HepG2 (cell line): Measurements from ENCODE around the gene VMO1. TPM values are rescaled to one million over a fixed set of nuclear protein-coding genes. Genes with fewer than 3 reads are reported as not detected.

Source experiments
- ATAC-seq: fragments of 200-7000 bp; cut with Tn5 transposase; 3 replicates; pipeline ENCODE4 v1.9.1; 2020; ENCODE audit warnings: mild to moderate bottlenecking, moderate library complexity
- BruUV-seq: library from RNA; stranded (reverse); fragments of 400-500 nt; replicated peaks from 2 replicates; lab custom pipeline; 2021; lab: Mats Ljungman, UMichigan
- CTCF ChIA-PET: fragments of 300-600 bp; formaldehyde crosslinking; extraction: SDS; loops from one replicate; lab custom pipeline; 2021; ENCODE audit warnings: low total read pairs, inconsistent platforms, low intra/inter-chr PET ratio; lab: Yijun Ruan, JAX
- POLR2A ChIA-PET: fragments of 350-600 bp; sonication (Branson Sonifier 250); formaldehyde crosslinking; loops from one replicate; lab custom pipeline; 2020; ENCODE audit warnings: antibody characterized with exemption, inconsistent platforms; lab: Yijun Ruan, JAX
- DNase-seq: peaks from one replicate; pipeline ENCODE4 v3.0.0-alpha.2; 2015; ENCODE audit warnings: low spot score
- FAIRE-seq: peaks from 3 replicates; lab custom pipeline; 2011; peaks lifted over from hg19 to GRCh38; lab: Jason Lieb, UNC
- H2AFZ ChIP-seq: one replicate; pipeline ENCODE4 v1.6.1; 2011; ENCODE audit warnings: low read length, inconsistent platforms
- H3K27ac ChIP-seq: fragments of 300-600 bp; 3 replicates; pipeline ENCODE4 v1.8.0; 2011; ENCODE audit warnings: mixed run types, mild to moderate bottlenecking, mixed read lengths, low read length, inconsistent platforms; ENCODE audit not compliant: insufficient read depth; ENCODE audit errors: extremely low read length
- H3K27me3 ChIP-seq, 2 experiments: fragments of 200-600 bp in 1 of 2; 2 replicates in 1 of 2; 3 replicates in 1 of 2; pipeline versions ENCODE4 v1.6.0 to v1.8.0; 2011; ENCODE audit warnings: low read length in 2 of 2, mild to moderate bottlenecking in 2 of 2, moderate library complexity in 2 of 2, inconsistent platforms in 1 of 2; ENCODE audit not compliant: insufficient read depth in 2 of 2, control insufficient read depth in 1 of 2
- H3K36me3 ChIP-seq, 2 experiments: fragments of 200-600 bp in 1 of 2; replicated peaks in 1 of 2; 2 replicates in 1 of 2; 3 replicates in 1 of 2; pipeline versions ENCODE4 v1.5.1 to v1.8.0; 2011; ENCODE audit warnings: low read length in 2 of 2, inconsistent platforms in 1 of 2; ENCODE audit not compliant: insufficient read depth in 2 of 2, control insufficient read depth in 1 of 2
- H3K4me1 ChIP-seq: 2 replicates; pipeline ENCODE4 v1.5.1; 2012; ENCODE audit warnings: low read length, inconsistent platforms; ENCODE audit not compliant: insufficient read depth
- H3K4me2 ChIP-seq: 2 replicates; pipeline ENCODE4 v1.6.0; 2011; ENCODE audit warnings: low read depth, low read length, inconsistent platforms
- H3K4me3 ChIP-seq, 3 experiments: fragments of 200-600 bp in 1 of 3; sonication (generic), shearing (Covaris generic) in 1 of 3; replicated peaks in 1 of 3; 2 replicates each; pipeline ENCODE4 v1.5.1; 2011 to 2016; ENCODE audit warnings: low read length in 3 of 3, inconsistent platforms in 2 of 3, low read depth in 2 of 3, mild to moderate bottlenecking in 2 of 3, control low read depth in 1 of 3, mixed read lengths in 1 of 3; ENCODE audit not compliant: insufficient read depth in 1 of 3
- H3K79me2 ChIP-seq: one replicate; pipeline ENCODE4 v1.6.1; 2011; ENCODE audit warnings: low read length, inconsistent platforms; ENCODE audit not compliant: insufficient read depth
- H3K9ac ChIP-seq: 2 replicates; pipeline ENCODE4 v1.6.0; 2011; ENCODE audit warnings: mild to moderate bottlenecking, low read depth, low read length, inconsistent platforms; ENCODE audit not compliant: insufficient read depth
- H3K9me3 ChIP-seq: 2 replicates; pipeline ENCODE4 v1.5.1; 2012; ENCODE audit warnings: mild to moderate bottlenecking, low read length
- H4K20me1 ChIP-seq: 2 replicates; pipeline ENCODE4 v1.6.0; 2011; ENCODE audit warnings: inconsistent platforms, mild to moderate bottlenecking, low read length, moderate library complexity; ENCODE audit not compliant: insufficient read depth
- CTCF ChIP-seq: sonication (generic); formaldehyde crosslinking; IDR thresholded peaks from 2 replicates; pipeline ENCODE4 v1.5.0; 2020; ENCODE audit warnings: mild to moderate bottlenecking, missing genetic modification reagents, moderate library complexity
- DPF2 ChIP-seq: sonication (generic); formaldehyde crosslinking; IDR thresholded peaks from 2 replicates; pipeline ENCODE4 v1.4.0; 2020; ENCODE audit warnings: mild to moderate bottlenecking, low read depth, missing genetic modification reagents, borderline replicate concordance
- MAFF ChIP-seq: IDR thresholded peaks from 2 replicates; pipeline ENCODE4 v1.6.1; 2011; ENCODE audit warnings: low read depth, low read length, improper control_type of control experiment
- MED1 ChIP-seq: sonication (generic); formaldehyde crosslinking; IDR thresholded peaks from 2 replicates; pipeline ENCODE4 v1.4.0; 2020; ENCODE audit warnings: missing genetic modification reagents
- PHF20 ChIP-seq: sonication (generic); formaldehyde crosslinking; IDR thresholded peaks from 2 replicates; pipeline ENCODE4 v1.5.0; 2020; ENCODE audit warnings: mild to moderate bottlenecking, missing genetic modification reagents
- POGK ChIP-seq: sonication (generic); formaldehyde crosslinking; conservative IDR thresholded peaks from 2 replicates; pipeline ENCODE4 v1.8.0; 2022; ENCODE audit warnings: mild to moderate bottlenecking, moderate library complexity, missing genetic modification reagents
- RARG ChIP-seq: sonication (generic); formaldehyde crosslinking; IDR thresholded peaks from 2 replicates; pipeline ENCODE4 v1.4.0; 2020; ENCODE audit warnings: low read depth, mild to moderate bottlenecking, missing genetic modification reagents
- THYN1 ChIP-seq: sonication (generic); formaldehyde crosslinking; IDR thresholded peaks from 2 replicates; pipeline ENCODE4 v1.8.1; 2023; ENCODE audit warnings: low read depth, mild to moderate bottlenecking, moderate library complexity, missing genetic modification reagents, borderline replicate concordance
- ZBTB38 ChIP-seq: sonication (generic); formaldehyde crosslinking; IDR thresholded peaks from 2 replicates; pipeline ENCODE4 v1.5.1; 2020; ENCODE audit warnings: mild to moderate bottlenecking, missing genetic modification reagents
- ZFP41 ChIP-seq: sonication (generic); formaldehyde crosslinking; IDR thresholded peaks from 2 replicates; pipeline ENCODE4 v1.4.0; 2020; ENCODE audit warnings: mild to moderate bottlenecking, missing genetic modification reagents, borderline replicate concordance
- ZNF703 ChIP-seq: sonication (generic); formaldehyde crosslinking; IDR thresholded peaks from 2 replicates; pipeline ENCODE4 v1.5.1; 2020; ENCODE audit warnings: missing genetic modification reagents, mild to moderate bottlenecking, moderate library complexity, borderline replicate concordance
- ZNF740 ChIP-seq: sonication (generic); formaldehyde crosslinking; IDR thresholded peaks from 2 replicates; pipeline ENCODE4 v1.4.0; 2020; ENCODE audit warnings: missing genetic modification reagents
- ZSCAN20 ChIP-seq: sonication (generic); formaldehyde crosslinking; IDR thresholded peaks from 2 replicates; pipeline ENCODE4 v1.4.0; 2020; ENCODE audit warnings: missing genetic modification reagents, mild to moderate bottlenecking, borderline replicate concordance
- WGBS: methylation state at CpG from one replicate; pipeline ENCODE4 v1.1.6; 2017; ENCODE audit warnings: low lambda C conversion rate; 5-methylcytosine and 5-hydroxymethylcytosine counted together
- in situ Hi-C: cut with HindIII; loops from 2 replicates; pipeline ENCODE4 v1.10.0; 2017; ENCODE audit warnings: low pct_unique_long_range_greater_than_20kb; ENCODE audit not compliant: extremely low pct_ligation_motif_present
- intact Hi-C: fragments of 100-400 bp; cut with micrococcal nuclease; formaldehyde crosslinking; loops from one replicate; pipeline ENCODE4 v1.10.0; 2022; ENCODE audit not compliant: unreplicated experiment
- polyA plus RNA-seq, 8 experiments: library from polyadenylated mRNA; depleted of rRNA in 3 of 8; stranded (reverse) in 7 of 8; unstranded in 1 of 8; fragments of >200 nt; fragmentation: Illumina TruSeq in 4 of 8; extraction: Trizol in 4 of 8; gene quantifications; 2 replicates each; pipeline versions ENCODE4 v1.2.1 to v1.2.3, GENCODE V29; 2011 to 2016; ENCODE audit warnings: low read depth in 4 of 8, missing spikeins in 1 of 8, mixed read lengths in 1 of 8; ENCODE audit not compliant: insufficient read depth in 1 of 8
- total RNA-seq, 5 experiments: library from RNA; depleted of rRNA; stranded (reverse); fragments of >200 nt; fragmentation: Illumina TruSeq; extraction: Trizol; gene quantifications; 2 replicates each; pipeline ENCODE4 v1.2.3, GENCODE V29; 2016; ENCODE audit warnings: low read depth in 1 of 5
- TF ChIP-seq, protein P1 (sequence below): sonication (generic); formaldehyde crosslinking; IDR thresholded peaks from 2 replicates; pipeline ENCODE4 v1.9.0; 2021; ENCODE audit warnings: missing genetic modification reagents, mild to moderate bottlenecking, borderline replicate concordance

VMO1 gene
- total and polyA plus RNA-seq, 2 of the 13 experiments (the other 11 are each of a cell fraction or from before 2014, with no cell fraction given) = not detected

DNA sequence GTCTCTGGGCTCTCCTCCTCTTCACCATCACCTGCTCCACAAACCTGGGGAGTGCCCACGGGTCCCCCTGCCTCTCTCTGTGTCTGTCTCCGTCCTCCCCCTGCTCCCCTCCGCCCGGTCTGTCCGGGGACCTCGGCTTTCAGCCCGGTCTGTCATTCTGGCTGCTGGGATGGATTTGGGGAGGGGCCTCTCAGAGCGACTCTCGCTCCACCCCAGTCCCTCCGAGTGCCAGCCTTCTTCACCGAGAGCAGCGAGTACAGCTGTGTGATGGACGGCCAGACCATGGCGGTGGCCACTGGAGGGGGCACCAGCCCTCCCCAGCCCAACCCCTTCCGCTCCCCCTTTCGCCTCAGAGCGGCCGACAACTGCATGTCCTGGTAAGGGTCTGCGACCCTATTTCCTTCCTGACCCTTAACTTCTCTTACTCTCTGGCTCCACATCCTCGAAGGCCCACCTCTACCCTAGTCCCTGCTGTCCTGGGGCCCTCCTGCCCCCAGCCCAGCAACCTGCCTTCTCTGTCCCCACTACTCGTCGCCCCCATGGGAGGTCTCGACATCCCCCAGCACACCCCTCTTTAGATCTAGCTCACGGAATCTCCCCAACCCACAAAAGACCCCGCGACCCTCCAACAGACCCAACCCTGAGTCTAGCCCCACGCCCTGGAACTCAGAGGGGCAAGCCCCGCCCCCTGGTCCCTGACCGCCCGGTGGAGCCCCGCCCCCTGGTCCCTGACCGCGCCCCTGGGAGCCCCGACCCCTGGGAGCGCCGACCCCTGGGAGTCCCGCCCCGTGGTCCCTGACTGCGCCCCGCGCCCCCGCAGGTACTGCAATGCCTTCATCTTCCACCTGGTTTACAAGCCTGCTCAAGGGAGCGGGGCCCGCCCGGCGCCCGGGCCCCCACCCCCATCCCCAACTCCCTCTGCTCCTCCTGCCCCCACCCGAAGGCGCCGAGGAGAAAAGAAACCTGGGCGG lies 40.9 kb downstream of the VMO1 start:
- no peak for DNase-seq
- intact Hi-C loops (no loop called here), in situ Hi-C loops (no loop called here)
- TF ChIP-seq ZBTB38 = peak; percentile 61; the same call in 1 of the 2 replicates
- no peak for TF ChIP-seq RARG
- peak; percentile 25; the same call in 1 of the 2 replicates for TF ChIP-seq CTCF (CRISPR knock-in tag)
- TF ChIP-seq, protein P1, sequence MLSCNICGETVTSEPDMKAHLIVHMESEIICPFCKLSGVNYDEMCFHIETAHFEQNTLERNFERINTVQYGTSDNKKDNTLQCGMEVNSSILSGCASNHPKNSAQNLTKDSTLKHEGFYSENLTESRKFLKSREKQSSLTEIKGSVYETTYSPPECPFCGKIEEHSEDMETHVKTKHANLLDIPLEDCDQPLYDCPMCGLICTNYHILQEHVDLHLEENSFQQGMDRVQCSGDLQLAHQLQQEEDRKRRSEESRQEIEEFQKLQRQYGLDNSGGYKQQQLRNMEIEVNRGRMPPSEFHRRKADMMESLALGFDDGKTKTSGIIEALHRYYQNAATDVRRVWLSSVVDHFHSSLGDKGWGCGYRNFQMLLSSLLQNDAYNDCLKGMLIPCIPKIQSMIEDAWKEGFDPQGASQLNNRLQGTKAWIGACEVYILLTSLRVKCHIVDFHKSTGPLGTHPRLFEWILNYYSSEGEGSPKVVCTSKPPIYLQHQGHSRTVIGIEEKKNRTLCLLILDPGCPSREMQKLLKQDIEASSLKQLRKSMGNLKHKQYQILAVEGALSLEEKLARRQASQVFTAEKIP (CRISPR knock-in tag) = no peak
- no peak for TF ChIP-seq POGK (CRISPR knock-in tag)
- TF ChIP-seq PHF20 = no peak
- TF ChIP-seq ZSCAN20 (CRISPR knock-in tag) = no peak
- no peak for TF ChIP-seq MED1 (CRISPR knock-in tag)
- TF ChIP-seq MAFF = no peak
- TF ChIP-seq DPF2 = no peak
- no peak for TF ChIP-seq ZNF740 (CRISPR knock-in tag)
- no peak for TF ChIP-seq ZNF703 (CRISPR knock-in tag)
- no peak for TF ChIP-seq ZFP41
- TF ChIP-seq THYN1 (CRISPR knock-in tag) = no peak
- POLR2A ChIA-PET = interaction anchor here (0.7 to 2.2 kb wide), 3 partner anchors 9 to 45 kb away, joined by 4 to 9 read pairs (median 8); no protein-coding TSS in a partner anchor
- no peak overlapping the region for H3K9ac ChIP-seq
- ATAC-seq = no peak; the same call in 2 of the 3 replicates
- peaks cover 65% of the 10 kb centered on the region for H3K4me1 ChIP-seq
- no peaks in the 10 kb centered on the region for H3K79me2 ChIP-seq
- H2AFZ ChIP-seq = no peak overlapping the region
- H3K4me2 ChIP-seq = 0 out of 2 replicates have a peak overlapping the region, but pooled peaks have one; percentile 2
- no peaks in the 10 kb centered on the region for H4K20me1 ChIP-seq
- 71% methylated on average over 50 of the region's 51 CpGs for WGBS
- H3K4me3 ChIP-seq = no peak overlapping the region
- FAIRE-seq = no peak
- no peak overlapping the region for H3K27ac ChIP-seq
- peaks cover 2 to 18% of the 10 kb centered on the region in 2 experiments; a peak in 3 of 5 replicates for H3K27me3 ChIP-seq
- no peaks in the 10 kb centered on the region for H3K9me3 ChIP-seq
- BruUV-seq = no TSS peak
- CTCF ChIA-PET = no interaction called here
- no peaks in the 10 kb centered on the region for H3K36me3 ChIP-seq
